ENCODE results near the gene ANXA6.

GRCh38 chr5:151071021-151071420, 86.6 kb downstream of the ANXA6 start:
- TF ChIP-seq CTCF (IDR thresholded peaks at IDR 0.05): no peak
- TF ChIP-seq EP300 (IDR thresholded peaks at IDR 0.05): no peak
- TF ChIP-seq POLR2A (IDR thresholded peaks at IDR 0.05): no peak
- TF ChIP-seq POLR2AphosphoS5 (IDR thresholded peaks at IDR 0.05): no peak

Measured in gastroesophageal sphincter (tissue), 3 donors.